Measurements from ENCODE around the gene PAX2.

DNA sequence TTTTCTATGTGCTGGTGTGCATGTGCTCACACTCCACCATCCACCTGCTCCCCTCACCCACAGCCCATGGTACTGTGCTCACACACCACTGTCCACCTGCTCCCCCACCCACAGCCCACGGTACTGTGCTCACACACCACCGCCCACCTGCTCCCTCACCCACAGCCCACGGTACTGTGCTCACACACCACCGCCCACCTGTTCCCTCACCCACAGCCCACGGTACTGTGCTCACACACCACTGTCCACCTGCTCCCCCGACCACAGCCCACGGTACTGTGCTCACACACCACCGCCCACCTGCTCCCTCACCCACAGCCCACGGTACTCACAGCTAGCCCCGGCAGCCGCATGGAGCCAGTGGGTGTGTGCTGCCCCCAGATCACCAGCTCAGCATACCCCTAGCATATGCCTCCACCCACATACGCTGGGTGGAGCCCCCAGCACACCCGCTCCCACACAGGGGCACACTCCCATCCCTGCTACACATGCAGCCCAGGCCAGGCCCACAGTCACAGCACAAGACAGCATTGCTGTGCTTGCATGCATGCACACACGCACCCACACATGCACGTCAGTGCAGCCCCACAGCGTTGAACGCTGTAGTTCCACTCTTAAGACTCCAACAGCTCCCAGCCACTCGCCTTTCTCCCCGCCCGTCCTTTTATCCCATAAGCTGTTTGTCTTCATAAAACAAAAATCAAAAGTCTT lies 62.0 kb downstream of the PAX2 start:
- TF ChIP-seq, protein P1, sequence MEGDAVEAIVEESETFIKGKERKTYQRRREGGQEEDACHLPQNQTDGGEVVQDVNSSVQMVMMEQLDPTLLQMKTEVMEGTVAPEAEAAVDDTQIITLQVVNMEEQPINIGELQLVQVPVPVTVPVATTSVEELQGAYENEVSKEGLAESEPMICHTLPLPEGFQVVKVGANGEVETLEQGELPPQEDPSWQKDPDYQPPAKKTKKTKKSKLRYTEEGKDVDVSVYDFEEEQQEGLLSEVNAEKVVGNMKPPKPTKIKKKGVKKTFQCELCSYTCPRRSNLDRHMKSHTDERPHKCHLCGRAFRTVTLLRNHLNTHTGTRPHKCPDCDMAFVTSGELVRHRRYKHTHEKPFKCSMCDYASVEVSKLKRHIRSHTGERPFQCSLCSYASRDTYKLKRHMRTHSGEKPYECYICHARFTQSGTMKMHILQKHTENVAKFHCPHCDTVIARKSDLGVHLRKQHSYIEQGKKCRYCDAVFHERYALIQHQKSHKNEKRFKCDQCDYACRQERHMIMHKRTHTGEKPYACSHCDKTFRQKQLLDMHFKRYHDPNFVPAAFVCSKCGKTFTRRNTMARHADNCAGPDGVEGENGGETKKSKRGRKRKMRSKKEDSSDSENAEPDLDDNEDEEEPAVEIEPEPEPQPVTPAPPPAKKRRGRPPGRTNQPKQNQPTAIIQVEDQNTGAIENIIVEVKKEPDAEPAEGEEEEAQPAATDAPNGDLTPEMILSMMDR (IDR thresholded peaks at IDR 0.05; ENCODE audit: insufficient read depth, low read length, poor library complexity, severe bottlenecking) = no peak
- no peak for TF ChIP-seq EZH2phosphoT487 (conservative IDR thresholded peaks at IDR 0.05; ENCODE audit: low read length)
